HCT116 (cell line): ENCODE measurements around the gene RGS17. TPM values are rescaled to one million over a fixed set of nuclear protein-coding genes. Genes with fewer than 3 reads are reported as not detected.

Experiments
- CBX3 ChIP-seq: IDR thresholded peaks from 2 replicates; pipeline ENCODE4 v1.6.1; 2012; ENCODE audit warnings: low read depth
- EZH2phosphoT487 ChIP-seq: fragments of 200-600 bp; IDR thresholded peaks from 2 replicates; pipeline ENCODE4 v1.6.1; 2018; ENCODE audit warnings: antibody characterized with exemption, borderline replicate concordance
- JUND ChIP-seq: IDR thresholded peaks from 2 replicates; pipeline ENCODE4 v1.6.1; 2012
- POLR2A ChIP-seq: IDR thresholded peaks from 2 replicates; pipeline ENCODE4 v1.7.0; 2011; ENCODE audit warnings: borderline replicate concordance; ENCODE audit not compliant: insufficient read depth, insufficient read length; ENCODE audit errors: extremely low read depth
- SIN3A ChIP-seq: IDR thresholded peaks from 2 replicates; pipeline ENCODE4 v1.6.1; 2012; ENCODE audit warnings: low read depth
- SP1 ChIP-seq: IDR thresholded peaks from 2 replicates; pipeline ENCODE4 v1.6.1; 2012; ENCODE audit warnings: low read depth
- total RNA-seq: library from RNA; stranded (reverse); gene quantifications from one replicate; pipeline ENCODE4 v1.2.1, GENCODE V29; 2021; ENCODE audit not compliant: unreplicated experiment
- TF ChIP-seq, protein P1 (sequence below): IDR thresholded peaks from 2 replicates; pipeline ENCODE4 v1.6.1; 2012; ENCODE audit warnings: low read depth
- TF ChIP-seq, protein P2 (sequence below), 3 experiments: fragments of 200-600 bp in 1 of 3; sonication (generic) in 1 of 3; IDR thresholded peaks in 2 of 3; conservative IDR thresholded peaks in 1 of 3; 2 replicates each; pipeline ENCODE4 v1.5.1; 2012 to 2017; ENCODE audit warnings: low read depth in 2 of 3, low read length in 2 of 3, antibody characterized with exemption in 1 of 3, borderline replicate concordance in 1 of 3, control low read depth in 1 of 3, mild to moderate bottlenecking in 1 of 3, mixed read lengths in 1 of 3, mixed run types in 1 of 3, moderate library complexity in 1 of 3; ENCODE audit not compliant: insufficient read depth in 1 of 3
- TF ChIP-seq, protein P3 (sequence below): IDR thresholded peaks from 2 replicates; pipeline ENCODE4 v1.6.1; 2012

RGS17 gene
- total RNA-seq, 1 experiment from 2014 or later = 3.9 TPM

DNA sequence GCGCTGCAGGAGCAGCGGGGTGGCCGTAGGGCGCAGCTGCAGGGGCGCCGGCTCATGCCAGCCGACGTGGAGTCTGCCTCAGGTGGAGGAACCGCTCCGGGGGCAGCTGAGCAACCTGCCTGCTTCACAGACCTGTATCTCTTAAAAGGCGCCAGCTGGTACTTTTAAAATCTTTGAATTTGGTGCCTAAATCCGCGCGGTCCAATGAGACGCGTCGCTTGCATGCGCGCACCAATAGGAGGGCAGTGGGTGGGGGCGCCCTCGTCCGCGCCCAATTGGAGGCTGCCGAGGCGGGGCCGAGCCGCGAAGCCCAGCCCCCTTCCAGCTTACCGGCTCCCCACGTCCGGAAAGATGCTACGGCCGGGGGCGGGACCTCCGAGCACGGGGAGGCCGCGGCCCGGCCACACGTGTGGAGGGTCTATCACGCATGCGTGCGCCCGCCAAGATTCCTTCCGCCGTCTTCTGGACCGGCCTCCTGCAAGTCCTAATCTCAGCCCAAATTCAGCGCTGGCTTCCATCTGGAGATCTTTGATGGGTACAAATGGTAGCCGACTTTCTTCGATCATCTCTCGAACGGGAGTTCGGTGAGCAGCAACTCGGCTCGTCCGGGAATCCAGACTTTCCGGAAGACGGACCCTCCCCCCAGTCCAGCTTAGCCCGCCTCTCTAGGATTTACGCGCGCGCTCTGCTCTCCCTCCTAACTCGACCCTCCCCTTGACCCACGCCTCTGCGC, 148.0 kb downstream of the RGS17 start, which contains the start of gene FBXO5 (continued):
- TF ChIP-seq, protein P1, sequence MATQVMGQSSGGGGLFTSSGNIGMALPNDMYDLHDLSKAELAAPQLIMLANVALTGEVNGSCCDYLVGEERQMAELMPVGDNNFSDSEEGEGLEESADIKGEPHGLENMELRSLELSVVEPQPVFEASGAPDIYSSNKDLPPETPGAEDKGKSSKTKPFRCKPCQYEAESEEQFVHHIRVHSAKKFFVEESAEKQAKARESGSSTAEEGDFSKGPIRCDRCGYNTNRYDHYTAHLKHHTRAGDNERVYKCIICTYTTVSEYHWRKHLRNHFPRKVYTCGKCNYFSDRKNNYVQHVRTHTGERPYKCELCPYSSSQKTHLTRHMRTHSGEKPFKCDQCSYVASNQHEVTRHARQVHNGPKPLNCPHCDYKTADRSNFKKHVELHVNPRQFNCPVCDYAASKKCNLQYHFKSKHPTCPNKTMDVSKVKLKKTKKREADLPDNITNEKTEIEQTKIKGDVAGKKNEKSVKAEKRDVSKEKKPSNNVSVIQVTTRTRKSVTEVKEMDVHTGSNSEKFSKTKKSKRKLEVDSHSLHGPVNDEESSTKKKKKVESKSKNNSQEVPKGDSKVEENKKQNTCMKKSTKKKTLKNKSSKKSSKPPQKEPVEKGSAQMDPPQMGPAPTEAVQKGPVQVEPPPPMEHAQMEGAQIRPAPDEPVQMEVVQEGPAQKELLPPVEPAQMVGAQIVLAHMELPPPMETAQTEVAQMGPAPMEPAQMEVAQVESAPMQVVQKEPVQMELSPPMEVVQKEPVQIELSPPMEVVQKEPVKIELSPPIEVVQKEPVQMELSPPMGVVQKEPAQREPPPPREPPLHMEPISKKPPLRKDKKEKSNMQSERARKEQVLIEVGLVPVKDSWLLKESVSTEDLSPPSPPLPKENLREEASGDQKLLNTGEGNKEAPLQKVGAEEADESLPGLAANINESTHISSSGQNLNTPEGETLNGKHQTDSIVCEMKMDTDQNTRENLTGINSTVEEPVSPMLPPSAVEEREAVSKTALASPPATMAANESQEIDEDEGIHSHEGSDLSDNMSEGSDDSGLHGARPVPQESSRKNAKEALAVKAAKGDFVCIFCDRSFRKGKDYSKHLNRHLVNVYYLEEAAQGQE = no peak
- TF ChIP-seq EZH2phosphoT487 (no peak), CBX3 (no peak), JUND (no peak), SP1 (peak; percentile 98), SIN3A (peak; percentile 98), POLR2A (peak; percentile 76)
- TF ChIP-seq, protein P2, sequence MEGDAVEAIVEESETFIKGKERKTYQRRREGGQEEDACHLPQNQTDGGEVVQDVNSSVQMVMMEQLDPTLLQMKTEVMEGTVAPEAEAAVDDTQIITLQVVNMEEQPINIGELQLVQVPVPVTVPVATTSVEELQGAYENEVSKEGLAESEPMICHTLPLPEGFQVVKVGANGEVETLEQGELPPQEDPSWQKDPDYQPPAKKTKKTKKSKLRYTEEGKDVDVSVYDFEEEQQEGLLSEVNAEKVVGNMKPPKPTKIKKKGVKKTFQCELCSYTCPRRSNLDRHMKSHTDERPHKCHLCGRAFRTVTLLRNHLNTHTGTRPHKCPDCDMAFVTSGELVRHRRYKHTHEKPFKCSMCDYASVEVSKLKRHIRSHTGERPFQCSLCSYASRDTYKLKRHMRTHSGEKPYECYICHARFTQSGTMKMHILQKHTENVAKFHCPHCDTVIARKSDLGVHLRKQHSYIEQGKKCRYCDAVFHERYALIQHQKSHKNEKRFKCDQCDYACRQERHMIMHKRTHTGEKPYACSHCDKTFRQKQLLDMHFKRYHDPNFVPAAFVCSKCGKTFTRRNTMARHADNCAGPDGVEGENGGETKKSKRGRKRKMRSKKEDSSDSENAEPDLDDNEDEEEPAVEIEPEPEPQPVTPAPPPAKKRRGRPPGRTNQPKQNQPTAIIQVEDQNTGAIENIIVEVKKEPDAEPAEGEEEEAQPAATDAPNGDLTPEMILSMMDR (IDR thresholded peaks at IDR 0.05 in 2 of 3, conservative IDR thresholded peaks at IDR 0.05 in 1 of 3; ENCODE audit: borderline replicate concordance in 1 of 3, insufficient read depth in 1 of 3, low read depth in 2 of 3, low read length in 2 of 3) = no peak
- TF ChIP-seq, protein P3, sequence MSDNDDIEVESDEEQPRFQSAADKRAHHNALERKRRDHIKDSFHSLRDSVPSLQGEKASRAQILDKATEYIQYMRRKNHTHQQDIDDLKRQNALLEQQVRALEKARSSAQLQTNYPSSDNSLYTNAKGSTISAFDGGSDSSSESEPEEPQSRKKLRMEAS = peak; percentile 88
